GM19452 (cell line): ENCODE data around the gene DGKZ.
"Not testable (repeated sequence)": the region's sequence is repeated elsewhere in the genome, so short reads cannot be mapped to it uniquely, and the experiment has no call there.

Experiments
- ATAC-seq: cut with Tn5 transposase; IDR thresholded peaks from one replicate; pipeline ENCODE4 v1.9.1; 2021; ENCODE audit not compliant: unreplicated experiment

Gene DGKZ

GRCh38 chr11:46366661-46367161 lies 19.4 kb downstream of the DGKZ start:
- no peak for ATAC-seq

DNA sequence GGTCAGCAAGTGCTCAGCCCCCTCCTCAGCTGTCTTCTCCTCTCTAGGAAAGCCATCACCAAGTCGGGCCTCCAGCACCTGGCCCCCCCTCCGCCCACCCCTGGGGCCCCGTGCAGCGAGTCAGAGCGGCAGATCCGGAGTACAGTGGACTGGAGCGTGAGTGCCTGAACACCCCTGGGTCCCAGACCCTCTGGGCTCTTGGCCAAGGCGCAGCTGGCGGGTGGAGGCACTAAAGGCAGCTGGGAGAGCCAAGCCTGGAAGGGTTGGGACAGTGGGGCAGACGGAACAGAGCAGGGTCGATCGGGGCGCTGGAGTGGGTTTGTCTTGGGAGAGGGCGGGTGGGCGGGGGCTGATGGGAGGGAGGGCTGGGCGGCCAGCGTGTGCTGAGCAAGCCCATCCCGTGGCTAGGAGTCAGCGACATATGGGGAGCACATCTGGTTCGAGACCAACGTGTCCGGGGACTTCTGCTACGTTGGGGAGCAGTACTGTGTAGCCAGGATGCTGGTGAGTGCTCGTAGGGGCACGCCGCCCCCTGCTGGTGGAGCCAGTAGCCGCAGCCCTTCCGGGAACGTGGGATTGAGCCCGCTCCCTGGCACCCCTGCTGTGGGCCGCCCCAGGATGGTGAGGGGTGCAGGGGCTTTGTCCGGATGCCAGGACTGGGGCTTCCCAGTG lies 20.1 kb downstream of the DGKZ start:
- ATAC-seq, result peak; percentile 64

DNA sequence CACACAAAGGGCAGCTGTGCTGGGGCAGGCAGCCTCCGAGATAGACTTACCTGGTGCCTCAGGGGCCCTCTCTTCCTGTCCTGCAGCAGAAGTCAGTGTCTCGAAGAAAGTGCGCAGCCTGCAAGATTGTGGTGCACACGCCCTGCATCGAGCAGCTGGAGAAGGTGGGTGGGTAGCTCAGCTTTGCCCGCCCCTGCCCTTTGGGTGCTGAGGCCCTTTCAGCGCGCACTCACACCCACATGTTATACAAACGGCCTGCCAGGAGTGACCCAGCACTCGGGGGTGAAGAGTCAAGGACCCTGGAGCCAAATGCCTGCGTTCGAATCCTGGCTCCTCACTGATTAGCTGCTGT lies 20.6 kb downstream of the DGKZ start:
- ATAC-seq, result no peak

DNA sequence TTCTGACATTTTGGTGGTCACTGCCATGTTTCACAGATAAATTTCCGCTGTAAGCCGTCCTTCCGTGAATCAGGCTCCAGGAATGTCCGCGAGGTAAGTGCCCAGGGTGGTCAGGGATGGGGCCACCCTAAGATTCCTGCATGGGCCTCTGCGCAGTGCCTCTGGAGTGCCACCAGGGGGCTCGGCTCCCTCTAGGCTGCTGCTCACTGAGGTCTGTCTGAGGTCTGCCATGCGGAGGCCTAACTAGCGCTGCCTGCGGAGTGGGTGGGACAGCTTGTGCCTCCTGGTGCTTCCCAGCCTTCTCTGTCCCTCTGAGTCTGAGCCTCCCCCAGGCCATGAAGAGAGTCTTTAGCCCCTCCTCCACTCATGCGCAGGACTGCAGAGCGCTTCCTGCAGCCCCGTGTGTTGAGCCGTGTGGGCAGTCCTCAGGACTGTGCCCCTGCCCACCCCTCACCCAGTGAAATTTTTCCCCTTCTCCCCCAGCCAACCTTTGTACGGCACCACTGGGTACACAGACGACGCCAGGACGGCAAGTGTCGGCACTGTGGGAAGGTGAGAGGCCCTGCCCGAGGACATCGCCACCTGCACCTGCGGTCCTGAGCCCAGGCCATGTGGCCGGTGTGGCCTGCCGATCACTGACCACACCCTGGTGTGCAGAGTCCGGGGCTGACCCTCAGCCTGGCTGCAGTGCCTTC lies 22.3 kb downstream of the DGKZ start:
- ATAC-seq, result no peak

- no peak for ATAC-seq
Measured at GRCh38 chr11:46370253-46370652, 23.0 kb downstream of the DGKZ start.

- ATAC-seq, result not testable (repeated sequence)
Measured at GRCh38 chr11:46371262-46371661, 24.0 kb downstream of the DGKZ start.

GRCh38 chr11:46372086-46372485 lies 24.8 kb downstream of the DGKZ start:
- no peak for ATAC-seq

DNA sequence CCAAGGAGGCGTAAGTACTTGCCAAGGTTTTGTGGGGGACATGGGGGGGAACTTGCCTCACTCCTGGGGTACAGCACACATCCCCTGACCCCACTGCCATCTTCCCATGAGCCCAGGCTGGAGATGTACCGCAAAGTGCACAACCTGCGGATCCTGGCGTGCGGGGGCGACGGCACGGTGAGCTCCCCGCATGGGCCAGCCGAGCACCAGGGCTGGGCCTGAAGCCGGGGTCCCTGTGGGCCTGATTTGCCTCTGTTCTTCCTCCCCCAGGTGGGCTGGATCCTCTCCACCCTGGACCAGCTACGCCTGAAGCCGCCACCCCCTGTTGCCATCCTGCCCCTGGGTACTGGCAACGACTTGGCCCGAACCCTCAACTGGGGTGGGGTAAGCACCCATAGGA lies 25.2 kb downstream of the DGKZ start:
- ATAC-seq, result not testable (repeated sequence)

DNA sequence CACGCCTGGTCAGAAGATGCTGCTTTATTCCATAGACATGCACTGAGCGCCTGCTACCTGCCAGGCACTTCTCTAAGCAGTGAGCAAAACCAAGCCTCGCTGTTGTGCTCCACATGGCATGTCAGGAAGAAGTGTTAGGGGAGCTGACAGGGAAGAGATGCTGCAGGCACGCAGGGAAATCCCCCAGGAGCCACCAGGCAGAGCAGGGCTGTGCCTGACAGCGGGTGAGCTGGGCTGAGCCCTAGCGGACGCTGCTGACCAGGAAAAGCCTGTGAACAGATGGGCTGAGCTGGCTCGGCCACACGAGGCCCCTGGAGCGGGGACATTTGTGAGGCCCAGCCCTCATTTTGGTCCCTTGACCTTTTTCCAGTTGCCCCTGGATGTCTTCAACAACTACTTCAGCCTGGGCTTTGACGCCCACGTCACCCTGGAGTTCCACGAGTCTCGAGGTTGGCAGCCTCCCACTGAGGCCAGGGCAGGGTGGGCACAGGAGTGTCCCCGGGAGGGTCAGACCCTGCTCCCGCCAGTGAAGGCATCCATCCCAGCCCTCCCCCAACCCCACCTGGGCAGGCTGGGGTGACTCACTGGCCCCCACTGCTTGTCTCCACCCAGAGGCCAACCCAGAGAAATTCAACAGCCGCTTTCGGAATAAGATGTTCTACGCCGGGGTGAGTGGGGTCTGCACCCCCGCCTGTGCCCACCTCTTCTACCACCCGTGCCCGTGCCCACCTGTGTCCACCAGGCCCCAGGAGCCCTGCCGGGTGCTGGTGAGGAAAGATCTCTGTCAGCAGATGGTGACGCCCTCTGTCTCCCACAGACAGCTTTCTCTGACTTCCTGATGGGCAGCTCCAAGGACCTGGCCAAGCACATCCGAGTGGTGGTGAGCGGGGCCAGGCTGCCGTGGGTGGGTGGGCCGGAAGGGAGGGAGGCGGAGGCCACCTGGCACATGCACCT lies 26.8 kb downstream of the DGKZ start:
- no peak for ATAC-seq

DNA sequence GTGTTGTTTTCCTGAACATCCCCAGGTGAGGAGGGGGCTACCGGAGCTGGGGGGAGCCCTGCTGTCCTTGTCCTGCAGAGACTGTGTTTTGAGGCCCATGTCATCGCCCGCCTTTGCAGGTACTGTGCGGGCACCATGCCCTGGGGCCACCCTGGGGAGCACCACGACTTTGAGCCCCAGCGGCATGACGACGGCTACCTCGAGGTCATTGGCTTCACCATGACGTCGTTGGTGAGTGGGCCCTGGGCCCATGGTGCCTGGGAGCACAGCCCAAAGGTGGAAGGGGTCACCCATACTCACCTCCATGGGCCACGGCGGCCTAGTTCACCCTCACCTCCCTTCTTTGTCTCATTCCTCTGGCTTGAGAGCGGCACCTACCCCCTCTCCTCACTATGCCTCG lies 27.6 kb downstream of the DGKZ start:
- ATAC-seq, result no peak

DNA sequence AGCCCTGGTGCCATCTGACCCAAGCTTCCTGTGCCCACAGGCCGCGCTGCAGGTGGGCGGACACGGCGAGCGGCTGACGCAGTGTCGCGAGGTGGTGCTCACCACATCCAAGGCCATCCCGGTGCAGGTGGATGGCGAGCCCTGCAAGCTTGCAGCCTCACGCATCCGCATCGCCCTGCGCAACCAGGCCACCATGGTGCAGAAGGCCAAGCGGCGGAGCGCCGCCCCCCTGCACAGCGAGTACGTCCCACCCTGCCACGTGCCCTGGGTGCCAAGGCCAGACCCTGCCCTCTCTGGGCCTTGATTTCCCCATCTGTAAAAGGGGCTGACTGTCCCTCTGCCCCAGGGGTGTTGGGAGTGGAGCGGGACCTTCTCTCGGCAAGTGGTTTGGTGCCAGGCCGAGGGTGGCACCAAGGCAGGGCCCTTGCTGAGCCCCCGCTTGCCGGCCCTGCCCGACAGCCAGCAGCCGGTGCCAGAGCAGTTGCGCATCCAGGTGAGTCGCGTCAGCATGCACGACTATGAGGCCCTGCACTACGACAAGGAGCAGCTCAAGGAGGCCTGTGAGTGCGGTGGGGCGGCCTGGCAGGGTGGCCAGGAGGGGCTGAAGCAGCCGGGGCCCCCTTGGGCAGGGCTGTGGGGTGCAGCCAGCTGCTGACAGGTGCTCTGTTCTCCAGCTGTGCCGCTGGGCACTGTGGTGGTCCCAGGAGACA lies 28.3 kb downstream of the DGKZ start:
- ATAC-seq, result no peak

GRCh38 chr11:46376258-46377050 lies 29.2 kb downstream of the DGKZ start:
- no peak for ATAC-seq

GRCh38 chr11:46377290-46377689 lies 30.0 kb downstream of the DGKZ start:
- no peak for ATAC-seq

GRCh38 chr11:46377831-46378230 lies 30.6 kb downstream of the DGKZ start:
- ATAC-seq, result no peak

DNA sequence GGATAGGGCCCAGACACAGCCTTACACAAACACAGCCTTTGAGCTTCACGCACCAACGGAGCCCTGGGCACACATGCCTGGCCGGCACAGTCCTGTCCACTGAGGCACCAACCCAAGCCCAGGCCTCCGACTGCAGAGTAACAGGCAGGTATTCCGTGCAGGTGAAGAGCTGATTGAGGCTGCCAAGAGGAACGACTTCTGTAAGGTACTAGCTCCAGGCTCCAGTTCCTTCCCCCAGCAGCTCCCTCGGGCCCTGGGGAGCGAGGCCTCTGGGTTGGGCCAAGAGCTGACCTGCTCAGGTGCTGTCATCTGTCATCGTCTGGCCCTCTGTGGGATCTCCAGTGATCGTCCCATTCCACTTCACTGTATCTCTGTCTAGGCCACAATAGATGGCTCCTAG lies 31.0 kb downstream of the DGKZ start:
- ATAC-seq, result no peak

GRCh38 chr11:46378811-46379481 lies 31.7 kb downstream of the DGKZ start:
- ATAC-seq, result no peak

DNA sequence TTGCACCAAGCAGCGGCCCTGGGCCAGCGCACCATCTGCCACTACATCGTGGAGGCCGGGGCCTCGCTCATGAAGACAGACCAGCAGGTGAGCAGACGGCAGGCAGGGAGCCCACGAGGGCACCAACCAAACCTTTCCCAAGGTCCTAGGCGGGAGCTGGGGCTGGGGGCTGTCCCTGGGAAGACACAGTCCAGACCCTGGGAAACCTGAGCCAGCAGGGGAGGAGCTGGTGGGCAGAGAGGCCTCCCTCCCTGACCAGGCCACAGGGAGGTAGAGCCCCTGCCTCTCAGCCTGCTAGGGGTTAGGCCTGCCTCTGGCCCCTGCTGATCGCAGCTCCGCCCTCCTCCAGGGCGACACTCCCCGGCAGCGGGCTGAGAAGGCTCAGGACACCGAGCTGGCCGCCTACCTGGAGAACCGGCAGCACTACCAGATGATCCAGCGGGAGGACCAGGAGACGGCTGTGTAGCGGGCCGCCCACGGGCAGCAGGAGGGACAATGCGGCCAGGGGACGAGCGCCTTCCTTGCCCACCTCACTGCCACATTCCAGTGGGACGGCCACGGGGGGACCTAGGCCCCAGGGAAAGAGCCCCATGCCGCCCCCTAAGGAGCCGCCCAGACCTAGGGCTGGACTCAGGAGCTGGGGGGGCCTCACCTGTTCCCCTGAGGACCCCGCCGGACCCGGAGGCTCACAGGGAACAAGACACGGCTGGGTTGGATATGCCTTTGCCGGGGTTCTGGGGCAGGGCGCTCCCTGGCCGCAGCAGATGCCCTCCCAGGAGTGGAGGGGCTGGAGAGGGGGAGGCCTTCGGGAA lies 32.4 kb downstream of the DGKZ start:
- not testable (repeated sequence) for ATAC-seq

DNA sequence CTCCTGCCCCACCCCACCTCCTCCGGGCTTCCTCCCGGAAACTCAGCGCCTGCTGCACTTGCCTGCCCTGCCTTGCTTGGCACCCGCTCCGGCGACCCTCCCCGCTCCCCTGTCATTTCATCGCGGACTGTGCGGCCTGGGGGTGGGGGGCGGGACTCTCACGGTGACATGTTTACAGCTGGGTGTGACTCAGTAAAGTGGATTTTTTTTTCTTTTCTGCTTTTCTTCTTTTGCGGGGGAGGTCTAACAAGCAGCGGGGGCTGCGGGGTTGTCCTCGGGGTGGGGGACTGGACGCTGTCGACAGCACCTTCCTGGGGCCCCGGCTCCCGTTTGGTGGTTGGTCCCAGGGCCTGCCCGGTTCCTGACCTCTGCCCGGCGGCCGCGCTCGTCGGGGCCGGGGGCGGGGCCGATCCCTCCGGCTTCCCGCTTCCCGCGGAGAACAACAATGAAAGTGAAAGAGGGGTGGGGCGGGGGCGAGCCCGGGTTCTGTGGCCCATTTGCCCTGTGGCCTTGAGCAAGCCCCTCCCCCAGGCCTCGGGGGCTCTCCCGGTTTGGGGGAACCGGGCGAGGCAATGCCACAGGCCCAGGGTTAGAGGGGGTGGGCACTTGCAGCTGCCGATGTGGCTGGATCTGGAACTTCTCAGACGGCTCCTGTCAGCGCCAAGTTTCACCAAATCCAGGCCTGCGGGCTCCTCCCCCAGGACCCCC lies 33.2 kb downstream of the DGKZ start:
- ATAC-seq, result no peak
